NCI-H2227 (cell line): ENCODE results near the gene OAT.
"Not testable (repeated sequence)": the region's sequence is repeated elsewhere in the genome, so short reads cannot be mapped to it uniquely, and the experiment has no call there.

Source experiments
- DNase-seq: peaks from one replicate; lab custom pipeline; 2025; ENCODE audit not compliant: unreplicated experiment; lab: John Stamatoyannopoulos, UW

Gene OAT

GRCh38 chr10:124379609-124380193 is 39.0 kb downstream of the OAT start:
- DNase-seq = no peak

DNA sequence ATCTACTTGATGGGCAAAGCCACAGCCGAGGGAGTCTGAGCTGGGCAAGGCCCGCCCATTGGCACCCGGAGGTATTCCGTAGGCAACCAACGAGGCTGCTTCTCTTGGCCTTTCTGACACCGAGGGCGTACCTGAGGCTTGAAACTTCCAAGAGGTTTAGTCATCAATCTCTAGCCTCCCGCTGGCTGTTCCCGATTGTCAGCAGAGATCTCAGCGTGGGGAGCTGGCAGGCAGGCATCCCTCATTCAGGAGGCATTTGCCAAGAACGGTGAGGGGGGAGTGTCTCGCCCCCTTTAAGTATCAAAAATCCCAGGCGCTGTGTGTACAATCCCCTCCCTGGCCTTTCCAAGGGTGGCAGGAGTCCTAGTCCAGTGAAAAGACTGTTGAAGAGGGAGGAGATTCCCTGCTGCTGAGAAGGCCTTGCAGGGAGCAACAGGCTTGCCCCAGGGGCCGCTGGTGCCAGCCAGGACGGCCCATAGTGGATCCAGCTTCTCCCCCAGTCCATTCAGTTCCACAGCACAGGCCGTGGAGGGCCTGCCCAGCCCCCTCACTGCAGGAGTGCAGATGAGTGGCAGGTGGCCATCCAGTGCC is 39.7 kb downstream of the OAT start:
- no peak for DNase-seq

GRCh38 chr10:124378271-124378670 is 40.5 kb downstream of the OAT start:
- DNase-seq = no peak

GRCh38 chr10:124377101-124377500 is 41.6 kb downstream of the OAT start:
- DNase-seq = no peak

DNA sequence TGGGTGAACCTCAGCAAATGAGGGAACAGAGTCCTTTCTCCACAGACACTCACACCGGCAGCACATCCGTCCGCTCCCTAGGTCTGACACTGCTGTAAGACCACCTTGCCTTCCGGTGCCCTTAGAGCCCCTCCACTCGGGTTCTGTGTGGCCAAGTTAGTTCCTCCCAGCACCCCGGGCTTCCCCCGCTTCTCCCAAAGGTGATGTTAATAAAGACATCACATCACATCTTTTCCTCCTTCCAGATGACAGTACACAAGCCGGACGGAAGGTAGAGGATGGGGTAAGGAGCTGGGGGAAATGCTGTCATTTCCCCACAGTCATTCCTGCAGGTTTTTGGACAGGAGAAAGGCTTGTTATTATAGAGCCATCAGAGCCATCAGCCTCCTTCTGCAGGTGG is 42.3 kb downstream of the OAT start:
- DNase-seq = no peak

DNA sequence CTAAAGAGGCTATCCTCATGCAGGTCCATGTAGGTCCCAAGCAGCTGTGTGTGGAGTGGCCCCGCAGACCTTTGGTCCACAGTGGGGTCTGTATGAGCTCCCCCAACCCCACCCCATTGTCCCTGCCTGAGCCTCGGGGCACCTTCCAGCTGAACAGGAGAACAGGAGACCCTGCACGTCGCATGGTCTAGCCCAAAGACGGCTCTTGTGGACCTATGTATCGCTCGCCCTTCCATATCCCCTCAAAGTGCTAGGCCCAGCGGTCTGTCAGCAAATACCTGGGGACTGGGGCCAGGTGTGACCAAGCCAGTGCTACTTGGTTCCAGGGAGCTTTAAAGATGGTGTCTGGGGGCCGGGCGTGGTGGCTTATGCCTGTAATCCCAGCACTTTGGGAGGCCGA is 43.0 kb downstream of the OAT start:
- DNase-seq = no peak

- no peak for DNase-seq
Measured at GRCh38 chr10:124375353-124375614, 43.4 kb downstream of the OAT start.

GRCh38 chr10:124374535-124375352 is 44.0 kb downstream of the OAT start:
- no peak for DNase-seq

DNA sequence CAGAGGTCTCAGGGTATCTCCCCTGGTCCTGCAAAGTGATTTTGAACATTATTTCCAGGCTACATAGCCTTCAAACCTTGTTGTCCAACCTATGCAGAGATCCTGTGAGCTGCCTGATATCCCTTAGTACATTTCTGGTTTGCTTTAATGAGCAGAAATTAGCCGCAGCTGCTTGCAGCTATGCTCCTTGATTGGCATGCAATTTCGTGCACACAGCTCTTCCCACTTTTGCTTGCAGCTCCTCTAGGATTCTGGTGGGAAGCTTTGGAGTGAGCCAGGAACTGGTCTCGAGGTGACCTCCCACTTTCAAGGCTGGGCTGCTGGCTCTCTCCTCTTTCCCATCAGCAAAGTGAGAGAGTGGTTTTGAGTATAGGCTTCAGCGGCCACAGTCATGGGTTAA is 45.8 kb downstream of the OAT start:
- DNase-seq = no peak

- no peak for DNase-seq
Measured at GRCh38 chr10:124370426-124370825, 48.3 kb downstream of the OAT start.

DNA sequence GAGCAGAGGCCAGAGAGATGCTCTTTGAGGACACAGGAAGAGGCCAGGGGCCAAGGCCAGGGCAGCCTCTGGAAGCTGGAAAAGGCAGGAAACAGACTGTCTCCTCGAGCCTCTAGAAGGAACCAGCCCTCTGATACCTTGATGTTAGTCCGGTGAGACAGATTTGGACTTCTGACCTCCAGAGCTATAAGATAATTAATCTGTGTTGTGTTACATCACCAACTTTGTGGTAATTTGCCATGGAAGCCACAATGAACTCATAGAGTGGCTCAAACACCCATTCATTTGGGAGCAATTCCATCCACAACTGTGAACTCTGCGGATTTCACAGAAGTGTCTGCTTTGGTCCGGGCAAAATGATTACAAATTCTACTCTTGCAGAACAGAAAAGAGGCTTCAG is 48.7 kb downstream of the OAT start:
- no peak for DNase-seq

DNA sequence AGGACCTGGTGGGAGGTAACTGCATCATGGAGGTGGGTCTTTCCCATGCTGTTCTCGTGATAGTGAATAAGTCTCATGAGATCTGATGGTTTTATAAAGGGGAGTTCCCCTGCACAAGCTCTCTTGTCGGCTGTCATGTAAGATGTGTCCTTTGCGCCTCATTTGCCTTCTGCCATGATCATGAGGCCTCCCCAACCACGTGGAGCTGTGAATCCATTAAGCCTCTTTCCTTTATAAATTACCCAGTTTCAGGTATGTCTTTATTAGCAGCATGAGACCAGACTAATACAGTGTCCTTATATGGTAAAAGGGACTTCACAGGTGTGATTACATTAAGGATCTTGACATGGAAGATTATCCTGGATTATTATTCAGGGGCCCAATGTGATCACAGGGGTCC is 49.2 kb downstream of the OAT start:
- not testable (repeated sequence) for DNase-seq

GRCh38 chr10:124369066-124369465 is 49.7 kb downstream of the OAT start:
- no peak for DNase-seq

GRCh38 chr10:124367936-124368335 is 50.8 kb downstream of the OAT start:
- DNase-seq = no peak

DNA sequence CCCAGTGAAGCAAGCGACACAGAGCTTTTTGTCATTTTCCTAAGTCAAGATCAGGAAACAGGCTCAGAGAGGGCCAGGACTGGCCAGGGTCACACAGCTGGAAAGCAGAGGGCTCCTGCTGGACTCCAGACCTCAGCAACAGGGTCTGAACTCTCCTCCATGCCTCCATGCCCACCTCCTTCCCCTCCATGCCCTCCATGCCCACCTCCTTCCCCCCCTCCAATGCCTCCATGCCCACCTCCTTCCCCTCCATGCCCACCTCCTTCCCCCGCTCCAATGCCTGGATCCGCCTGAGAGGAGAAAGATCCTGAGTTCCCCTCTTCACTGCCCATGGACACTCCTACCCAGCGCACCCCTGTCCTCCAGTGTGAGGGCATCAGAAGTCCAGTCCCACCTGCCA is 51.3 kb downstream of the OAT start:
- no peak for DNase-seq

- DNase-seq = no peak
Measured at GRCh38 chr10:124366825-124367224, 51.9 kb downstream of the OAT start.

DNA sequence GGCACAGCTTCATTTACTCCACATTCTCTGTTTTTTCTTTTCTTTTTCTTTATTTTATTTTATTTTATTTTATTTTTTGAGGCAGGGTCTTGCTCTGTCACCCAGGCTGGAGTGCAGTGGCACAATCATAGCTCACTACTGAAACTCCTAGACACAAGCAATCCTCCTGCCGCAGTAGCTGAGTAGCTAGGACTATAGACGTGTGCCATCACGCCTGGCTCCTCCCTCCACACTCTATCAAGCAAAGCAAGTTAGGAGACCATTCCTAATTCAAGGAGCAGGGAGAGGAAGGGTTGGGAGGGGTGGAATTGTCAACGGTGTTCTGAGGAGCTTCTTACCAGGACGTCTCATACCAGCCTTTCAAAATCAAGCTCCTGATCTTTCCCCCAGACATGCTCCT is 52.4 kb downstream of the OAT start:
- no peak for DNase-seq

- DNase-seq = no peak
Measured at GRCh38 chr10:124364674-124365073, 54.0 kb downstream of the OAT start.

- DNase-seq = no peak
Measured at GRCh38 chr10:124362568-124362967, 56.2 kb downstream of the OAT start.

- DNase-seq = no peak
Measured at GRCh38 chr10:124359336-124359832, 59.3 kb downstream of the OAT start.

DNA sequence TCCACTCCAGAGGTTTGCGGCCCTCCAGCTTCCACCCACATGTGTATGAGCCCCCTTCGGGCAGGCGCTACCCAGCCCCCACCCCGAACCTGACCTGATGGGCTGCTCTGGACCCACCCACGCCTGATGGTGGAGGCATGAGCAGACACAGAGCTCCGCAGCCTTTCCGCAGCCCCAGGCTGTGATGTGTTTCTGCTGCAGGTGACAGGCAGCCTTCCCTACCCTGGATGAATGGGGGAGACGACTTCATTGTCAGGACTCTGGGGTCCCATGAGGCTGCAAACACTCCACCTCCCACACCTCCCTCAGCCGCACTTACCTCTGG is 61.2 kb downstream of the OAT start:
- DNase-seq = no peak

DNA sequence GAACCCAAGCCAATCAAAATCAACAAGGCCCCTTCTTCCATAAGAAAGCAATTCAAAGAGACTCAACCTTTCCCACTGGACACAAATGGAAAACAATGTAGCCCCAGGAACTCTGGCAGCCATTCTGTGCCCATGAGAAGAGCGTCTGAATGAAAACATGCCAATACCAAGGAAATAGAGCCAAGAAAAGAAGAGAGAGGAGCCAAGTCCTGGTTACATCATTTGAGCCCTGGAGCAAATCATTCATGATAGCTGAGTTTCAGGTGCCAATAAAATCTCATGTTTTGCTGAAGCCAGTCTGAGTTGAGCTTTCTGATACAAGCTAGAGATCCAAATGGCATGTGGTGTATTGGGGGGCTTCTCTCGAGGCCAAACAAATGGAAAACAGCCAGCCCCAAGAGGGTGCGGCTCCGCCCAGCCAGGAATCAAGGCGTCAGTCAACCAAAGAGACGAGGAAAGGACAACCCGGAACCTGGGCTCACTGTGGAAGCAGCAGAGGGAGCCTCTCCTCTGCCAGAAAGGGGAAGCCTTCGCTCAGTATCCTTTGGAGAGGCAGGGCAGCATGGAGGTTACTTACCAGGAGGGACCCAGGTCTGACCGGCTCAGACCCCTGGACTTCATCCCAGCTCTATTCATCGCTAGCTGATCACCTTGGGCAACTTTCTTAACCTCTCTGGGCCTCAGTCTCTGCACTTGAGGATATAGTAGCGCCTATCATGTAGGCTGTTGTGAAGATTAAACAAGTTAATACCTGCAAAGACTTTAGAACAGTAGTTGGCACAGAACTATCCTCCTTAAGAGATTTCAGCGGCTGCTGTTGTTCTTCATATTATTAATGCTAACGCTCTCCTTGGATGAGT is 61.8 kb downstream of the OAT start:
- no peak for DNase-seq
